IMR-90 (cell line): Measurements from ENCODE around the gene DOCK10. TPM values are rescaled to one million over a fixed set of nuclear protein-coding genes. Genes with fewer than 3 reads are reported as not detected.

ENCODE experiments used
- ATAC-seq: fragments of 200-7000 bp; cut with Tn5 transposase; 2 replicates; pipeline ENCODE4 v1.9.1; 2020; ENCODE audit warnings: low read depth, mild to moderate bottlenecking, moderate library complexity
- BruUV-seq: library from RNA; stranded (reverse); fragments of 400-500 nt; replicated peaks from 2 replicates; lab custom pipeline; 2021; lab: Mats Ljungman, UMichigan
- CTCF ChIA-PET: fragments of 300-600 bp; formaldehyde crosslinking; extraction: SDS; loops from one replicate; lab custom pipeline; 2021; ENCODE audit warnings: antibody characterized with exemption; lab: Yijun Ruan, JAX
- POLR2A ChIA-PET: fragments of 300-600 bp; sonication (Branson Sonifier 250); formaldehyde crosslinking; loops from one replicate; lab custom pipeline; 2022; ENCODE audit warnings: antibody characterized with exemption; ENCODE audit not compliant: unreplicated experiment; lab: Charles Lee
- DNase-seq: peaks from one replicate; pipeline ENCODE4 v3.0.0; 2013
- H2AFZ ChIP-seq: replicated peaks from 2 replicates; pipeline ENCODE3; 2013; ENCODE audit warnings: low read length, mild to moderate bottlenecking; ENCODE audit not compliant: poor library complexity
- H2AK5ac ChIP-seq: 2 replicates; pipeline ENCODE4 v1.6.1; 2013; ENCODE audit warnings: low read depth, low read length, inconsistent platforms
- H2AK9ac ChIP-seq: replicated peaks from 2 replicates; pipeline ENCODE3; 2013; ENCODE audit warnings: mild to moderate bottlenecking, low read depth, low read length, moderate library complexity; ENCODE audit not compliant: poor library complexity
- H2BK120ac ChIP-seq: 2 replicates; pipeline ENCODE4 v1.6.1; 2013; ENCODE audit warnings: low read depth, low read length, inconsistent platforms
- H2BK15ac ChIP-seq: 3 replicates; pipeline ENCODE4 v1.6.1; 2013; ENCODE audit warnings: low read depth, low read length, inconsistent platforms
- H2BK20ac ChIP-seq: 2 replicates; pipeline ENCODE4 v1.6.1; 2013; ENCODE audit warnings: low read depth, mild to moderate bottlenecking, inconsistent platforms, low read length, moderate library complexity
- H2BK5ac ChIP-seq: 2 replicates; pipeline ENCODE4 v1.6.1; 2013; ENCODE audit warnings: mild to moderate bottlenecking, low read depth, low read length, inconsistent platforms; ENCODE audit not compliant: poor library complexity, severe bottlenecking
- H3K14ac ChIP-seq: replicated peaks from 2 replicates; pipeline ENCODE4 v1.6.1; 2013; ENCODE audit warnings: low read depth, low read length, inconsistent platforms
- H3K18ac ChIP-seq: 2 replicates; pipeline ENCODE4 v1.6.1; 2013; ENCODE audit warnings: low read depth, low read length, control low read depth
- H3K23ac ChIP-seq: 2 replicates; pipeline ENCODE4 v1.6.1; 2013; ENCODE audit warnings: low read depth, low read length, inconsistent platforms
- H3K27ac ChIP-seq: 2 replicates; pipeline ENCODE4 v1.5.1; 2013; ENCODE audit warnings: mild to moderate bottlenecking, control low read depth, low read length; ENCODE audit not compliant: insufficient read depth
- H3K27me3 ChIP-seq: 2 replicates; pipeline ENCODE4 v1.6.1; 2013; ENCODE audit warnings: low read length; ENCODE audit not compliant: control insufficient read depth, insufficient read depth
- H3K36me3 ChIP-seq: 2 replicates; pipeline ENCODE4 v1.6.1; 2013; ENCODE audit warnings: low read length, mixed read lengths; ENCODE audit not compliant: control insufficient read depth, insufficient read depth
- H3K4ac ChIP-seq: 2 replicates; pipeline ENCODE4 v1.6.1; 2013; ENCODE audit warnings: low read depth, low read length, inconsistent platforms
- H3K4me1 ChIP-seq: 2 replicates; pipeline ENCODE4 v1.6.1; 2013; ENCODE audit warnings: low read length, mixed read lengths; ENCODE audit not compliant: control insufficient read depth, insufficient read depth
- H3K4me2 ChIP-seq: 2 replicates; pipeline ENCODE4 v1.6.1; 2013; ENCODE audit warnings: low read depth, mild to moderate bottlenecking, control low read depth, low read length, moderate library complexity
- H3K4me3 ChIP-seq: 2 replicates; pipeline ENCODE4 v1.5.1; 2013; ENCODE audit warnings: low read depth, mild to moderate bottlenecking, control low read depth, low read length, moderate library complexity; ENCODE audit not compliant: insufficient read depth
- H3K56ac ChIP-seq: 2 replicates; pipeline ENCODE4 v1.6.1; 2013; ENCODE audit warnings: low read length, inconsistent platforms; ENCODE audit not compliant: insufficient read depth; ENCODE audit errors: extremely low read depth
- H3K79me1 ChIP-seq, 2 experiments: 2 replicates each; pipeline ENCODE4 v1.6.1; 2013; ENCODE audit warnings: low read length in 2 of 2, inconsistent platforms in 1 of 2, low read depth in 1 of 2
- H3K9ac ChIP-seq: 2 replicates; pipeline ENCODE4 v1.6.1; 2013; ENCODE audit warnings: low read depth, low read length, control low read depth
- H3K9me1 ChIP-seq: 2 replicates; pipeline ENCODE4 v1.6.1; 2013; ENCODE audit warnings: low read length, inconsistent platforms; ENCODE audit not compliant: insufficient read depth
- H3K9me3 ChIP-seq: 2 replicates; pipeline ENCODE4 v1.6.1; 2013; ENCODE audit warnings: low read length; ENCODE audit not compliant: control insufficient read depth, insufficient read depth
- H4K20me1 ChIP-seq: 2 replicates; pipeline ENCODE4 v1.6.1; 2013; ENCODE audit warnings: low read length, inconsistent platforms; ENCODE audit not compliant: insufficient read depth
- H4K5ac ChIP-seq: 2 replicates; pipeline ENCODE4 v1.6.1; 2013; ENCODE audit warnings: mild to moderate bottlenecking, low read depth, low read length, control low read depth
- H4K8ac ChIP-seq, 2 experiments: 2 replicates each; pipeline ENCODE4 v1.6.1; 2013; ENCODE audit warnings: low read depth in 2 of 2, low read length in 2 of 2, control low read depth in 1 of 2, inconsistent platforms in 1 of 2
- H4K91ac ChIP-seq: 2 replicates; pipeline ENCODE4 v1.6.1; 2013; ENCODE audit warnings: low read depth, low read length, inconsistent platforms; ENCODE audit not compliant: insufficient read depth
- BHLHE40 ChIP-seq: fragments of 150-350 bp; IDR thresholded peaks from 2 replicates; pipeline ENCODE4 v1.6.1; 2016; ENCODE audit warnings: mild to moderate bottlenecking, low read depth, low read length
- CEBPB ChIP-seq: IDR thresholded peaks from 2 replicates; pipeline ENCODE4 v1.6.1; 2012; ENCODE audit warnings: low read depth, low read length, improper control_type of control experiment
- CHD1 ChIP-seq: IDR thresholded peaks from 2 replicates; pipeline ENCODE4 v1.6.1; 2012; ENCODE audit warnings: low read depth, low read length, improper control_type of control experiment
- CTCF ChIP-seq: conservative IDR thresholded peaks from 2 replicates; pipeline ENCODE4 v1.5.1; 2012; ENCODE audit warnings: mild to moderate bottlenecking, low read depth, low read length, improper control_type of control experiment
- FOS ChIP-seq: fragments of 150-350 bp; IDR thresholded peaks from 2 replicates; pipeline ENCODE4 v1.6.1; 2016; ENCODE audit warnings: low read depth, low read length
- MAFK ChIP-seq: IDR thresholded peaks from 2 replicates; pipeline ENCODE4 v1.6.1; 2012; ENCODE audit warnings: low read depth, low read length, improper control_type of control experiment
- MAZ ChIP-seq: IDR thresholded peaks from 2 replicates; pipeline ENCODE4 v1.6.1; 2012; ENCODE audit warnings: low read depth, mild to moderate bottlenecking, low read length, improper control_type of control experiment, moderate library complexity, borderline replicate concordance
- MXI1 ChIP-seq: IDR thresholded peaks from 2 replicates; pipeline ENCODE4 v1.6.1; 2012; ENCODE audit warnings: low read depth, mild to moderate bottlenecking, low read length, moderate library complexity, borderline replicate concordance
- NFE2L2 ChIP-seq: fragments of 150-350 bp; IDR thresholded peaks from 2 replicates; pipeline ENCODE4 v1.6.1; 2016; ENCODE audit warnings: low read depth, mild to moderate bottlenecking, low read length
- POLR2A ChIP-seq: IDR thresholded peaks from 2 replicates; pipeline ENCODE4 v1.6.1; 2012; ENCODE audit warnings: mild to moderate bottlenecking, low read depth, low read length
- RAD21 ChIP-seq: IDR thresholded peaks from 2 replicates; pipeline ENCODE4 v1.6.1; 2012; ENCODE audit warnings: low read length, improper control_type of control experiment
- RCOR1 ChIP-seq: IDR thresholded peaks from 2 replicates; pipeline ENCODE4 v1.6.1; 2012; ENCODE audit warnings: mild to moderate bottlenecking, low read length, improper control_type of control experiment; ENCODE audit not compliant: insufficient replicate concordance
- RFX5 ChIP-seq: IDR thresholded peaks from 2 replicates; pipeline ENCODE4 v1.8.0; 2012; ENCODE audit warnings: low read depth, mild to moderate bottlenecking, low read length, moderate library complexity
- SMC3 ChIP-seq: fragments of 150-350 bp; IDR thresholded peaks from 2 replicates; pipeline ENCODE4 v1.6.1; 2016; ENCODE audit warnings: low read depth, mild to moderate bottlenecking, antibody characterized with exemption, low read length, moderate library complexity
- WGBS, 2 experiments: methylation state at CpG; one replicate each; pipeline versions ENCODE4 v1.1.5 to v1.1.7; 2013; ENCODE audit warnings: missing lambda C conversion rate in 2 of 2; ENCODE audit not compliant: insufficient read length in 1 of 2; ENCODE audit errors: extremely low coverage in 2 of 2; 5-methylcytosine and 5-hydroxymethylcytosine counted together
- dilution Hi-C: fragments of 300-500 bp; cut with HindIII; formaldehyde crosslinking; loops from one replicate; pipeline ENCODE4 v1.14.3; 2018; ENCODE audit warnings: low sequenced_read_pairs; ENCODE audit not compliant: unreplicated experiment
- in situ Hi-C: fragments of 300-500 bp; cut with MboI; formaldehyde crosslinking; loops from 3 replicates; pipeline ENCODE4 v1.14.3; 2019; ENCODE audit warnings: low sequenced_read_pairs, inconsistent platforms, mixed read lengths
- intact Hi-C: fragments of 100-400 bp; cut with micrococcal nuclease; formaldehyde crosslinking; loops from 2 replicates; pipeline ENCODE4 v1.10.0; 2022
- polyA plus RNA-seq, 3 experiments: library from polyadenylated mRNA; depleted of rRNA; stranded (reverse); fragments of >200 nt; gene quantifications; 2 replicates each; pipeline ENCODE4 v1.2.3, GENCODE V29; 2012; ENCODE audit warnings: low replicate concordance in 1 of 3
- total RNA-seq: library from RNA; depleted of rRNA; stranded (reverse); fragments of >200 nt; gene quantifications from 2 replicates; pipeline ENCODE4 v1.2.3, GENCODE V29; 2012
- TF ChIP-seq, protein P1 (sequence below): fragments of 150-350 bp; IDR thresholded peaks from 2 replicates; pipeline ENCODE4 v1.6.1; 2016; ENCODE audit warnings: low read depth, mild to moderate bottlenecking, low read length, moderate library complexity, borderline replicate concordance
- TF ChIP-seq, protein P2 (sequence below): fragments of 150-350 bp; IDR thresholded peaks from 2 replicates; pipeline ENCODE4 v1.6.1; 2017; ENCODE audit warnings: mild to moderate bottlenecking, antibody characterized with exemption, low read length, low read depth

DOCK10 gene
- total and polyA plus RNA-seq, 2 of the 4 experiments (the other 2 are of a cell fraction) = 58.6 to 75.3 TPM

DNA sequence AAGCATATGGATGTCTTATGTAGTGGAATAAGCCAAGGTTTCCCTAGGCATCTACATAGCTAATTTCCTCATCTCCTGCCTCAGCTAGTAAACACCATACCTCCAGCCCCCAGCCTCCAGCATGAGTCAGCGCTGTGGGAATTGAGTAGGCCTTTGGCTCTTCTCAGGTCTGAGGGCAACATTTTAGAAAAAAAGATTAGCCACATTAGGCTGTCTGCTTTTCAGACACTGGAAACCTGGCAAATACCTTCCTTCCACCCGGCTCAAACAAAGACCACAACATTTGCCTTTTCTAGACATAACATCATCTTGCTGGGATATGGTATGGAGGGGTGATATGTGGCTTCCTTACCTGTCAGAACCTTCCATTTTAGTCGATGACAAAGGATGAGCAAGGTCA, 320.0 kb downstream of the DOCK10 start:
- Histone ChIP-seq H4K5ac (no peak overlapping the region), H3K4me3 (no peak overlapping the region), H3K4me1 (no peaks in the 10 kb centered on the region; the same call in 1 of the 2 replicates), H3K18ac (no peak overlapping the region), H3K9me3 (no peaks in the 10 kb centered on the region), H2BK120ac (no peak overlapping the region), H2BK15ac (no peak overlapping the region), H2BK5ac (no peak overlapping the region), H3K9ac (no peak overlapping the region), H3K56ac (no peak overlapping the region), H3K14ac (no peak overlapping the region), H2AK5ac (no peak overlapping the region), H3K4ac (no peak overlapping the region), H4K8ac (no peak overlapping the region), H4K91ac (no peak overlapping the region), H3K79me1 (no peaks in the 10 kb centered on the region), H3K27ac (no peak overlapping the region), H4K20me1 (no peaks in the 10 kb centered on the region), H3K4me2 (no peak overlapping the region), H3K23ac (no peak overlapping the region), H3K27me3 (no peaks in the 10 kb centered on the region), H2AK9ac (no peak overlapping the region), H3K36me3 (no peaks in the 10 kb centered on the region), H3K9me1 (no peaks in the 10 kb centered on the region), H2AFZ (no peak overlapping the region), H2BK20ac (no peak overlapping the region)
- WGBS, 2 experiments = no CpG with 5 or more reads among the region's 3 CpGs
- ChIA-PET CTCF (no interaction called here), POLR2A (no interaction called here)
- intact Hi-C loops (no loop called here), in situ Hi-C loops (no loop called here), dilution Hi-C loops (no loop called here)
- peak; percentile 26 for DNase-seq
- no TSS peak for BruUV-seq
- TF ChIP-seq NFE2L2 (no peak), RCOR1 (no peak), SMC3 (no peak), MXI1 (no peak), CEBPB (no peak), RFX5 (no peak), BHLHE40 (no peak), RAD21 (no peak), POLR2A (no peak), MAZ (no peak), CTCF (no peak), CHD1 (no peak), FOS (no peak), MAFK (no peak)
- TF ChIP-seq, protein P1, sequence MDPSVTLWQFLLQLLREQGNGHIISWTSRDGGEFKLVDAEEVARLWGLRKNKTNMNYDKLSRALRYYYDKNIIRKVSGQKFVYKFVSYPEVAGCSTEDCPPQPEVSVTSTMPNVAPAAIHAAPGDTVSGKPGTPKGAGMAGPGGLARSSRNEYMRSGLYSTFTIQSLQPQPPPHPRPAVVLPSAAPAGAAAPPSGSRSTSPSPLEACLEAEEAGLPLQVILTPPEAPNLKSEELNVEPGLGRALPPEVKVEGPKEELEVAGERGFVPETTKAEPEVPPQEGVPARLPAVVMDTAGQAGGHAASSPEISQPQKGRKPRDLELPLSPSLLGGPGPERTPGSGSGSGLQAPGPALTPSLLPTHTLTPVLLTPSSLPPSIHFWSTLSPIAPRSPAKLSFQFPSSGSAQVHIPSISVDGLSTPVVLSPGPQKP = no peak
- TF ChIP-seq, protein P2, sequence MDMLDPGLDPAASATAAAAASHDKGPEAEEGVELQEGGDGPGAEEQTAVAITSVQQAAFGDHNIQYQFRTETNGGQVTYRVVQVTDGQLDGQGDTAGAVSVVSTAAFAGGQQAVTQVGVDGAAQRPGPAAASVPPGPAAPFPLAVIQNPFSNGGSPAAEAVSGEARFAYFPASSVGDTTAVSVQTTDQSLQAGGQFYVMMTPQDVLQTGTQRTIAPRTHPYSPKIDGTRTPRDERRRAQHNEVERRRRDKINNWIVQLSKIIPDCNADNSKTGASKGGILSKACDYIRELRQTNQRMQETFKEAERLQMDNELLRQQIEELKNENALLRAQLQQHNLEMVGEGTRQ = no peak
- peak; percentile 29; the same call in 1 of the 2 replicates for ATAC-seq
